GM19035 (cell line): ENCODE data around the gene UTP3.
"Not testable (repeated sequence)": the region's sequence is repeated elsewhere in the genome, so short reads cannot be mapped to it uniquely, and the experiment has no call there.

ENCODE experiments used
- ATAC-seq: cut with Tn5 transposase; IDR thresholded peaks from one replicate; pipeline ENCODE4 v1.9.1; 2021; ENCODE audit not compliant: unreplicated experiment

The UTP3 gene

GRCh38 chr4:70687821-70688794 is at the start of gene UTP3:
Gene UTP3, plus strand, starts transcription at chr4:70688532. Its CDS starts 146 bp downstream, at chr4:70688678.
- ATAC-seq, result peak; percentile 94

GRCh38 chr4:70640192-70640591 is 48.1 kb upstream of the UTP3 start:
- no peak for ATAC-seq

- ATAC-seq, result not testable (repeated sequence)
Observed at GRCh38 chr4:70650741-70651140, 37.6 kb upstream of the UTP3 start.

- ATAC-seq, result peak; percentile 39
Observed at GRCh38 chr4:70651864-70652506, 36.3 kb upstream of the UTP3 start.

- ATAC-seq, result no peak
Observed at GRCh38 chr4:70654605-70655011, 33.7 kb upstream of the UTP3 start.

- ATAC-seq, result no peak
Observed at GRCh38 chr4:70657326-70657725, 31.0 kb upstream of the UTP3 start.

GRCh38 chr4:70658418-70658817 is 29.9 kb upstream of the UTP3 start:
- ATAC-seq, result no peak

GRCh38 chr4:70660106-70660505 is 28.2 kb upstream of the UTP3 start:
- ATAC-seq, result no peak

GRCh38 chr4:70661309-70661922 is 26.9 kb upstream of the UTP3 start:
- peak; percentile 74 for ATAC-seq

GRCh38 chr4:70666369-70666768 is 22.0 kb upstream of the UTP3 start, which contains the start of gene JCHAIN:
Gene JCHAIN, minus strand, starts transcription at chr4:70666508. Its CDS starts 18 bp downstream, at chr4:70666490.
- ATAC-seq, result peak; percentile 61

- peak; percentile 52 for ATAC-seq
Observed at GRCh38 chr4:70667740-70668535, 20.4 kb upstream of the UTP3 start.

- ATAC-seq, result no peak
Observed at GRCh38 chr4:70670332-70671014, 17.9 kb upstream of the UTP3 start.

- ATAC-seq, result no peak
Observed at GRCh38 chr4:70671091-70671490, 17.2 kb upstream of the UTP3 start.

- ATAC-seq, result no peak
Observed at GRCh38 chr4:70674191-70674590, 14.1 kb upstream of the UTP3 start.

GRCh38 chr4:70674731-70675130 is 13.6 kb upstream of the UTP3 start:
- ATAC-seq, result no peak

GRCh38 chr4:70676554-70677090 is 11.7 kb upstream of the UTP3 start:
- ATAC-seq, result no peak

GRCh38 chr4:70678383-70678999 is 9.8 kb upstream of the UTP3 start:
- peak; percentile 83 for ATAC-seq

GRCh38 chr4:70680934-70681333 is 7.4 kb upstream of the UTP3 start:
- ATAC-seq, result no peak

GRCh38 chr4:70681704-70682103 is 6.6 kb upstream of the UTP3 start:
- ATAC-seq, result peak; percentile 44
